ENCODE results near the gene P2RX1.

P2RX1 gene

DNA sequence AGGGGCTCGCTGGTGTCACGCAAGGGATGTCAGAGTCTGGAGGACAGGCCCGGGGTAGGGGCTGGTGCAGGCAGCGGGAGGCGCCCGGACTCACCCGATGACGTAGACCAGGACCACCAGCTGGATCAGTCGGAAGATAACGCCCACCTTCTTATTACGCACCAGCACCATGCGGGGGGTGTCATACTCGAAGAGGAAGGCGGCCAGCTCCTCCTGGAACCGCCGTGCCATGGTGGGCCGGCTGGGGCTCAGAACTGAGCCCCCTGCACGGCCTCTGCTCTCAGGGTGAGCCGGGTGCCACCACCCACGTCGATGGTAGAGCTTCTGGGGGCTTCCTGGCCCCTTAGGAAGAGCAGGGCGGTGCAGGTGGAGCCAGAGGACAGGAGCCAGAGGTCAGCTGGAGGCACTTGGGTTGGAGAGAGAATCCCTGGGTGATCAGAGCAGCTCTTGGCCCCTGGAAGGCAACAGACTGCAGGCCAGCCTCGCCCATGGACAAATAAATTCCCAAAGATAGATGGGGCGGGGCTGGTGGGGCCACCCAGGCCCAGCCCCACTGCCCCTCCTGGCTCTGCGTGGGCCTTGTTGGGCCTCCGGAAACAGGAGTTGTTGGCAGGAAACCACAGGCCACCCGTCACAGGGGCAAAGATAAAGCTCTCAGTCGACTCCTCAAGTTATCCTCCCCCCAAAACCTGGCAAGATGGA is at the start of gene P2RX1:
Gene P2RX1 (minus strand): TSS at position 471 of the 702 bp plus-strand sequence. CDS start 240 bp downstream, at position 231.
- DNase-seq: peak; percentile 55 to 66

DNA sequence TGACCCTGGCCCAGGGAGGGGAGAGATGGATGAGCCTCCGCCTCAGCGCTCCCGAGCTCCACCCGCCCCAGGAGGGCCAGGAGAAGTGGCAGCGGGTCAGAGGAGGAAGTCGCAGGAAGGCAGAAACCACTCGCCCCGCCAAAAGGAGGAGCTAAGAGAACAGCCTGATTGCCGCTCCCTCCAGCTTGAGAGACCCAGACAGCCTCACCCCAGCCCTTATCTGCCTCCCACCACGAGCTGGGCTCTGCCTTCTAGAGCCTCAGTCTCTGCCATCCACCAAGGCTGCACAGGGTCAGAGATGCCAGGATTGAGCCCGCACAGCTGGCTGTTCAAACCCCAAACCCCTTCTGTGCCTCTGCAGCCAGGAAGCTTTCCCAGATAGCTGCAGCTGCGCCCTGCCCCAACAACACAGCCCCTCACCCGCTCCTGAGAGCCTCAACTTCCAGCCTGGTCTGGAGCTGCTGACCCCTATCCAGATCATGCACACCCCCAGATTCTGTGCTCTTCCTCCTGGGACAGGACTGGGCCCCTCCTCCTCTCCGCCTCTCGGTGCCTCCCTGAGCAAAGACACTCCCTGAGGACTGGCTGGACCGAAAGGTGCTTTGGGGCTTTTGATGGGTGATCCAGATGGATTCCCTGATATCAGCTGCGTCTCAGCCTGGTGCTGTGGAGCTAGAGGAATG is 49.0 kb upstream of the P2RX1 start:
- peak; percentile 82 to 85 for DNase-seq

DNA sequence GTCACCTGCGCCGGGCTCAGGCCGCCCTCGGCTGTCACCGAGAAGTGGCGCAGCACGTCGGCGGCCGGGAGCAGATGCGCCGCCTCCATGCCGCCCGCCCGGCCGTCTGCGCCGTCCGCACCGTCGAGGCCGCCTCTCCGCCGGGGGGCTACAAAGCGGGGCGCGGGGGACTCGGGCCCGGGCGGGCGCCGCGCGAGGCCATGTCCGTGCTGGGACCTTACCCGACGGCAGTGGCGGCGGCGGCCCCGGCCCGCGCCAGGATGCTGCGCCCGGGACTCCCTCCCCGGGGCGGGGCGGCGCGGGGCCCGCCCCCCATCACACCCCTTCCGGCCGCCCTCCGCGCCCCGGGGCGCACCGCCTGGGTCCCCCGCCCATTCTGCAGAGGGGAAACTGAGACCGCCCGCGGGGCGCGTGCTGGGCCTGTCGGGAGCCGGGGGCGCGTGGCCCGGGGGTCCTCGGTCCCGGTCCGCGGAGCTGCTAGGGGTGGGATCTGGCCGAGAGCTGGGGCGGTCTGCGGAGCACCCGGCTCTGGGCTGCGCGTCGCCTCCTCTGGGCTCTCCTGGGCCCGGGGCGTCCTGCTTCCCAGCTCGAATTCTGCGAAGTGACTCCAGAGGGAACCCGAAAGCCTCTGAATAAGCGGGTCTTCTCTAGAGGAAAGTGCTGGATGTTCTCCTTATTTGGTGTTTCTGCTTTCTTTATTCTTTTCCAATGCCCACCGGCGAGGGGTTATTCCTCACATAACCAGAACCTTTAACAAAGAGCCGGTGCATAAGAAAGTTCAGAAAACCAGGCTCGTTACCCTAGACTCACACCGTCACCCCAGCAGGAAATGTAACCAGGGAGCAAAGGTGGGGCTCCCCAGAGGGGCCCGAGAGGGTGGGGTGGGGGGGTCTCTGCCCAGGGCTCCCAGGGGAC is 48.2 kb upstream of the P2RX1 start, which contains the start of gene ATP2A3:
Gene ATP2A3 (minus strand): TSS at position 235 of the 915 bp plus-strand sequence. CDS start 146 bp downstream, at position 89.
- DNase-seq: peak; percentile 81 to 85

GRCh38 chr17:3963237-3964201 is 47.3 kb upstream of the P2RX1 start:
- peak; percentile 70 to 74 for DNase-seq

DNA sequence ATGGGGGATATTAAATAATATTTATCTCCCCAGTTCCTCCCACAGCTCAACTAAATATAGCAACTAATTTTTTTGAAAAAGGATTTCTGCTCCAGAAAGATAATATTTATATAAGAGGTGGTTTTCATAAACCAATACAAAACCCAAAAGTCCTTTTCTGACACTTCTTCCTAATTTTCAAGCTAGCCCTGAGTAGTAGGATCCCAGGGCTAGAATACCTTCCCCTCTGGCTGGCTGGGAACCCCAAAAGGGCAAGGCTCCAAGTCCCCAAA is 46.6 kb upstream of the P2RX1 start:
- DNase-seq: no peak

DNA sequence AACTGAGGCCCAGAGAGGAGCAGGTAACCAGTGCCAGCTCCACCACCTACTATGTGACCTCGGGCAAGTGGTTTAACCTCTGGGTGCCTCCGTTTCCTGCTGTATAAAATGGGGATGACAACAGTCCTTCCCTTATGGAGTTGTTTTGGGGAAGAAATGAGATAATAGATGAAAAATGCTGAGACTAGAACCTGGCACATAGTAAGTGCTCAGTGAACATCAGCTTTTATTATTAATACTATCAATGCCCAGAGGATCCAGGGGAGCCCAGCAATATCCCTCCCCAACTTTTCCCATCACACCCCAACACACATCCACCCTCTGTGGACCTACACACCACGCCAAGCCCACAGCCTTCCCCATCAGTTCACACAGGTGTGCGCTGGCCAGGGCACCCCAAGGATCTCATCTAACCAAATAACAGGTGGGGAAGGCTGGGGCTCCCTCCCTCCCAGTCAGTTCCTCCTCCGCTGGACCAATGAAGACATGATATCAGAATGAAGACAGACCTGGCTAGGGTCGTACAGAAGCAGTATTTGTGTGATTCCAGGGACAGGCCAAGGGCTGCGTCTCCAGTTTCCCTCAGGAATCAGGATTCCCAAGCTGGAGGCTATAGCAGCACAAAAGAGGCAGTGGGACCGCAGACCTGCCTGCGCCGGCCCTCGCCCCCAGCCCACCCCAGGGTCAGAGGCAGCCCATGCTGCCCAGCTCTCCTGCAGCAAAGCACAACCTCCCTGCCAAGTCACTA is 46.1 kb upstream of the P2RX1 start:
- no peak for DNase-seq

- DNase-seq: peak; percentile 39 to 47
Measured at GRCh38 chr17:3961564-3962047, 45.3 kb upstream of the P2RX1 start.

DNA sequence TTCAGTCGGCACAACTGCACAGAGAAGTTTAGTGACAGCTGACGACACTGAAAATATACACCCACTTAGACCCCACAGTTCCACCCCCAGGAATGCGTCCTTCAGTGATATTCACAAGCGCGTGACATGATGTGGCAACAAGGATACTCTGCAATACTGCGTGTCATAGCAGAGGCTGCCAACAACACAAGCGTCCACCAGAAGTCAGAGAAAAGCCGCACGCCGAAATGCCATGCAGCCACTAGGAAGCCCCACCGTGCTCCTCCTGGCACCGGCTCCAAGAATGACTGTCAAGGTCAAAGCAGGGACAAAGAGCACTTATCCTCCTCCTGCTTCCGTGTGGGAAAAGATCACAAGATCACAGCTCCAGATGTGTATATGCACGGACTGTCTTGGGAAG is 44.5 kb upstream of the P2RX1 start:
- DNase-seq: no peak

DNA sequence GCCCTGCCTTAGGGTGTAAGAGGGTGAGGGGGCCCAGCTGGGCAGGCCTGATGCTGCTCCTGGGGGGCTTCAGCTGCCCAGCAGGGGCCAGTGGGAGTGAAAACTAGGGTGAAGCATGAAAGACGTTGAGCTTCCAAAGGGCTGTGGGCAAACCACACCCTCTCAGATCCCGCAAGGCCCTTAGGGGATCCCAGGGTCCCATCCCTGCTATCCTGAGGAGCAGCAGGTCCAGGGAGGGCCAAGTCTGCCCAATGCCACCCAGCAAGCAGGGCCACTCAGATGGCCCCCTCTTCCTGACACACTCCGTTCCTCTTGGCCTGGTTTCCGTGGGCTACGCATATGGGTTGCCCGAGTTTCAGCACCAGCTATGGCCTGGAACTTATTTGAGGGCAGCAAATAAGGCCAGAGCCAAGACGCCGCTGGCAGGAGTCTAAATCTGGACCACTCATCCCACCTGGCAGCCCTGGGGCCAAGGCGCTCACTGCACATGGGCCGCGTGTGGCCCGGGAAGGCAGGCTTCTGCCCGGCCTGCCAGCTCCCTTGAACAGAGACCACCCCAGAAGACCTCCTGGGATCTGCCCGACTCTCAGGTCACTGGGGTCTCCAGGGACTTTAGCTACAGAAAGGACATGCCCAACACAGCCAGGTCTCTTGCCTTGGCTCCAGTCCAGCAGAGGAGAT is 43.8 kb upstream of the P2RX1 start:
- no peak for DNase-seq

DNA sequence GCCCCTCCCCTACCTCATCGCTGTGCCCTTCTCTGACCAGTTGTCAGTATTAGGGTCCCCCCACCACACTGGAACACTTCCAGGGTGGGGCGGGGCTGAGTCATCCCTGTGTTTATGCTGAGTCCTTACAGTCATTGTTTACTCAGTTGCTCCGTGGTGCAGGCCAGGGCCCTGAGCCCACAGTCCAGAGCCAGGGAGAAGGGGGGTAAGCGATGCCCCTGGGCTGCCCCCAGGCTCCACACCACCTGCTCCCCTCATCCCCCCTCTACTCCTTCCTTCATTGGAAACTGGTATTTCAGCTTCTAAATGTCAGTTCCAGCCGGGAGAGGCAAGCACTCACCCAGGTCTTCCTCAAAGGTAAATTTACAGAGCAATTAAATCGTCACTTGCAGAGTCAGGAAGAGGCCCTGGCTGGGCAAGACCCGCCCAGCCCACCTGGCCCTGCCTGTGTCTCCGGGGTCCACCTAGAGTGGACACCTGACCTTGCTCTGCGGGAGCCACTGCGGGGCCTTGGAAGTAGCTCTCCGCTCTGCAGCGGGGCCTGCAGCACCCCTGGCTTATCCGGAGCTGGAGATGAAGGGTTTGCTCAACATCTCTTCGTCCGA is 43.1 kb upstream of the P2RX1 start:
- no peak for DNase-seq

GRCh38 chr17:3957735-3958599 is 41.7 kb upstream of the P2RX1 start:
- DNase-seq: no peak

DNA sequence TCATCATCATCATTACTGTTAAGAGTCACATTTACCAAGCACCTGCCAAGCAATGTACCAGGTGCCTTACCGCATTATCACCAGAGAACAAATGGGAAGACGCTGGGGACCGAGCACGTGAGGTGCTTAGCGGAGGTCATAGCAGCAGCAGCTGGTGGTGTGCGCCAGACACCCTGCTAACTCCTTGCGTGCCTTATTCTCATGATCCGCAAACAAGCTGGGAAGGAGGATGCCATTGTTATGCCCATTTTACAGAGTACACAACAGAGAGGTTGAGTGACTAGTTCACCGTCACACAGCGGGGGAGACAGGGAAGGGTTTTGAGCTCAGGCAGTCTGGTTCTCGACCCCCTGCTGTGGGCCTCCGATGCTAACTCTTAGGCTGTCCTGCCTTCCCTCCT is 40.7 kb upstream of the P2RX1 start:
- DNase-seq: no peak

- peak in 1 of 2 experiments; percentile 34 for DNase-seq
Measured at GRCh38 chr17:3956327-3956957, 40.2 kb upstream of the P2RX1 start.

DNA sequence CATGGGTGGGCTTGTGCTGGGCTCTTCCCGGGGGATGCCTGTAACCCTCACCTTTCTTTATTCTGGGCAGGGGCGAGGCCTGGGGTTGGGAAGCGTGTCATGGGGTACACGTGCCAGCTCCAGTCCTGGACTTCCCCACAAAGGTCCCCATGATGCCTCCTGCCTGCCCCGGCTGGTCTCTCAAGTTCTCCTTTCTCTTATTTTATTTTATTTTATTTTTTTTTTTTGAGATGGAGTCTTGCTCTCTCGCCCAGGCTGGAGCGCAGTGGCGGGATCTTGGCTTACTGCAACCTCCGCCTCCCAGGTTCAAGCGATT is 39.4 kb upstream of the P2RX1 start:
- DNase-seq: no peak

- no peak for DNase-seq
Measured at GRCh38 chr17:3954976-3955672, 38.9 kb upstream of the P2RX1 start.

GRCh38 chr17:3954086-3954485 is 37.8 kb upstream of the P2RX1 start:
- DNase-seq: no peak

- no peak for DNase-seq
Measured at GRCh38 chr17:3953542-3953941, 37.3 kb upstream of the P2RX1 start.

- no peak for DNase-seq
Measured at GRCh38 chr17:3952186-3952585, 35.9 kb upstream of the P2RX1 start.

Data from activated T-cell treated with anti-CD3 and anti-CD28 coated beads, Interleukin-2, amount 50 U/mL, for 48 hours (primary cell).